Panc1 (cell line): ENCODE data around the gene FBXO46. TPM values are rescaled to one million over a fixed set of nuclear protein-coding genes. Genes with fewer than 3 reads are reported as not detected.

ENCODE experiments used
- ATAC-seq: fragments of 200-7000 bp; cut with Tn5 transposase; 2 replicates; pipeline ENCODE4 v1.9.1; 2020; ENCODE audit warnings: mild to moderate bottlenecking, moderate library complexity
- BruUV-seq: library from RNA; stranded (reverse); fragments of 400-500 nt; replicated peaks from 2 replicates; lab custom pipeline; 2021; lab: Mats Ljungman, UMichigan
- CTCF ChIA-PET: fragments of 300-600 bp; sonication (Branson Sonifier 250); formaldehyde crosslinking; loops from one replicate; lab custom pipeline; 2022; ENCODE audit warnings: antibody characterized with exemption; lab: Charles Lee
- POLR2A ChIA-PET: fragments of 300-600 bp; sonication (Branson Sonifier 250); formaldehyde crosslinking; loops from one replicate; lab custom pipeline; 2022; ENCODE audit warnings: antibody characterized with exemption; lab: Charles Lee
- DNase-seq: peaks from one replicate; pipeline ENCODE4 v3.0.0-alpha.2; 2010; ENCODE audit warnings: low read depth, low spot score
- H3K27ac ChIP-seq: 2 replicates; pipeline ENCODE4 v1.5.1; 2011; ENCODE audit warnings: mild to moderate bottlenecking, low read length, inconsistent platforms
- H3K27me3 ChIP-seq: fragments of 200-500 bp; sonication (Bioruptor generic); 2 replicates; pipeline ENCODE4 v1.6.0; 2014; ENCODE audit warnings: low read length, inconsistent platforms; ENCODE audit not compliant: control insufficient read depth, insufficient read depth
- H3K36me3 ChIP-seq: fragments of 200-500 bp; sonication (Bioruptor generic); 2 replicates; pipeline ENCODE4 v1.5.1; 2014; ENCODE audit warnings: inconsistent platforms, mild to moderate bottlenecking, low read length, moderate library complexity; ENCODE audit not compliant: control insufficient read depth, insufficient read depth
- H3K4me1 ChIP-seq: 2 replicates; pipeline ENCODE4 v1.5.1; 2011; ENCODE audit warnings: inconsistent platforms, mild to moderate bottlenecking, low read length, moderate library complexity; ENCODE audit not compliant: control insufficient read depth, insufficient read depth
- H3K4me3 ChIP-seq, 2 experiments: 2 replicates each; pipeline ENCODE4 v1.5.1; 2011 to 2012; ENCODE audit warnings: low read depth in 2 of 2, low read length in 2 of 2, mild to moderate bottlenecking in 2 of 2, inconsistent platforms in 1 of 2, moderate library complexity in 1 of 2
- H3K9me3 ChIP-seq: fragments of 200-500 bp; sonication (Bioruptor generic); 2 replicates; pipeline ENCODE4 v1.5.1; 2014; ENCODE audit warnings: low read depth, mild to moderate bottlenecking, inconsistent platforms, low read length, moderate library complexity; ENCODE audit not compliant: control insufficient read depth, insufficient read depth
- POLR2AphosphoS5 ChIP-seq: IDR thresholded peaks from 2 replicates; pipeline ENCODE4 v1.6.1; 2012; ENCODE audit warnings: mild to moderate bottlenecking, low read depth, low read length, moderate library complexity
- SIN3A ChIP-seq: IDR thresholded peaks from 2 replicates; pipeline ENCODE4 v1.6.1; 2012; ENCODE audit warnings: low read depth, mild to moderate bottlenecking, low read length, moderate library complexity, borderline replicate concordance; ENCODE audit not compliant: insufficient read depth
- TCF7L2 ChIP-seq: IDR thresholded peaks from 2 replicates; pipeline ENCODE4 v1.6.1; 2011; ENCODE audit warnings: mild to moderate bottlenecking, low read depth, low read length, inconsistent platforms
- in situ Hi-C: cut with HindIII; loops from 2 replicates; pipeline ENCODE4 v1.10.0; 2016; ENCODE audit warnings: low sequenced_read_pairs, low pct_unique_long_range_greater_than_20kb
- intact Hi-C: fragments of 100-400 bp; cut with micrococcal nuclease; formaldehyde crosslinking; loops from one replicate; pipeline ENCODE4 v1.10.0; 2022; ENCODE audit not compliant: unreplicated experiment
- total RNA-seq: library from RNA; stranded (reverse); gene quantifications from one replicate; pipeline ENCODE4 v1.2.1, GENCODE V29; 2021; ENCODE audit not compliant: unreplicated experiment
- TF ChIP-seq, protein P1 (sequence below), 2 experiments: IDR thresholded peaks; 2 replicates each; pipeline ENCODE4 v1.6.1; 2011 to 2012; ENCODE audit warnings: low read depth in 2 of 2, control low read depth in 1 of 2, low read length in 1 of 2, mild to moderate bottlenecking in 1 of 2, moderate library complexity in 1 of 2; ENCODE audit not compliant: insufficient read depth in 1 of 2
- TF ChIP-seq, protein P2 (sequence below): fragments of 450-650 bp; IDR thresholded peaks from 2 replicates; pipeline ENCODE4 v1.5.1; 2017; ENCODE audit warnings: mild to moderate bottlenecking

Gene FBXO46
- total RNA-seq, 1 experiment from 2014 or later = 25.1 TPM

DNA sequence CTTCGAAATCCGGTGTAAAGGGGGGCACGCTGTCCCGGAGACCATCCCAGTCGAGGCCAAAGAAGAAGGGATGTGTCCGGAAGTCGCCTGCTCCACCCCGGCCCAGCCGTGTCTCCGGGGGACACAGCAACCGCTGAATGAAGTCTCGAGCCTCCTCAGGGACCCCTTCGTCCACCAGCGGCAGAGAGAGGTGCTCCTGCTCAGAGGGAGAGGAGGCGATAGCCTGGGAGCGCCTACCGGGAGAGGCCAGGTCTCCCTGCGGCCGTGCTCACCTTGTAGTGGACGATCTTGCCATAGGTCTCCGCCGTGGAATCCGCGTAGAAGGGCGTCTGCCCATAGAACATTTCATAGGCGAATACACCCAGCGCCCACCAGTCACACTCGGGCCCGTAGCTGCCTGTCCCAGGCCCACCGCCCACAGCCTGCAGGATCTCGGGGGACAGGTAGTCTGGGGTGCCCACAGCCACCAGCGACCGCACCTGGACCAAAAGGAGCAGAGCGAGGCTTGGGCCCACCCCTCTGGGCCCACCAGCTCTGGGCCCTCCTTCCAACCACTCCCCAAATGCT, 46.8 kb upstream of the FBXO46 start:
- Histone ChIP-seq H3K4me1 (peaks cover 19% of the 10 kb centered on the region), H3K27ac (no peak overlapping the region), H3K4me3 (no peak overlapping the region), H3K9me3 (no peaks in the 10 kb centered on the region), H3K36me3 (no peaks in the 10 kb centered on the region), H3K27me3 (no peaks in the 10 kb centered on the region)
- ChIA-PET CTCF (no interaction called here), POLR2A (no interaction called here)
- ATAC-seq (no peak), DNase-seq (no peak)
- TF ChIP-seq TCF7L2 = no peak
- no peak for TF ChIP-seq POLR2AphosphoS5
- TF ChIP-seq, protein P1, sequence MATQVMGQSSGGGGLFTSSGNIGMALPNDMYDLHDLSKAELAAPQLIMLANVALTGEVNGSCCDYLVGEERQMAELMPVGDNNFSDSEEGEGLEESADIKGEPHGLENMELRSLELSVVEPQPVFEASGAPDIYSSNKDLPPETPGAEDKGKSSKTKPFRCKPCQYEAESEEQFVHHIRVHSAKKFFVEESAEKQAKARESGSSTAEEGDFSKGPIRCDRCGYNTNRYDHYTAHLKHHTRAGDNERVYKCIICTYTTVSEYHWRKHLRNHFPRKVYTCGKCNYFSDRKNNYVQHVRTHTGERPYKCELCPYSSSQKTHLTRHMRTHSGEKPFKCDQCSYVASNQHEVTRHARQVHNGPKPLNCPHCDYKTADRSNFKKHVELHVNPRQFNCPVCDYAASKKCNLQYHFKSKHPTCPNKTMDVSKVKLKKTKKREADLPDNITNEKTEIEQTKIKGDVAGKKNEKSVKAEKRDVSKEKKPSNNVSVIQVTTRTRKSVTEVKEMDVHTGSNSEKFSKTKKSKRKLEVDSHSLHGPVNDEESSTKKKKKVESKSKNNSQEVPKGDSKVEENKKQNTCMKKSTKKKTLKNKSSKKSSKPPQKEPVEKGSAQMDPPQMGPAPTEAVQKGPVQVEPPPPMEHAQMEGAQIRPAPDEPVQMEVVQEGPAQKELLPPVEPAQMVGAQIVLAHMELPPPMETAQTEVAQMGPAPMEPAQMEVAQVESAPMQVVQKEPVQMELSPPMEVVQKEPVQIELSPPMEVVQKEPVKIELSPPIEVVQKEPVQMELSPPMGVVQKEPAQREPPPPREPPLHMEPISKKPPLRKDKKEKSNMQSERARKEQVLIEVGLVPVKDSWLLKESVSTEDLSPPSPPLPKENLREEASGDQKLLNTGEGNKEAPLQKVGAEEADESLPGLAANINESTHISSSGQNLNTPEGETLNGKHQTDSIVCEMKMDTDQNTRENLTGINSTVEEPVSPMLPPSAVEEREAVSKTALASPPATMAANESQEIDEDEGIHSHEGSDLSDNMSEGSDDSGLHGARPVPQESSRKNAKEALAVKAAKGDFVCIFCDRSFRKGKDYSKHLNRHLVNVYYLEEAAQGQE (IDR thresholded peaks at IDR 0.05; ENCODE audit: insufficient read depth in 1 of 2, low read depth in 2 of 2, low read length in 1 of 2) = no peak
- TF ChIP-seq SIN3A = no peak
- TF ChIP-seq, protein P2, sequence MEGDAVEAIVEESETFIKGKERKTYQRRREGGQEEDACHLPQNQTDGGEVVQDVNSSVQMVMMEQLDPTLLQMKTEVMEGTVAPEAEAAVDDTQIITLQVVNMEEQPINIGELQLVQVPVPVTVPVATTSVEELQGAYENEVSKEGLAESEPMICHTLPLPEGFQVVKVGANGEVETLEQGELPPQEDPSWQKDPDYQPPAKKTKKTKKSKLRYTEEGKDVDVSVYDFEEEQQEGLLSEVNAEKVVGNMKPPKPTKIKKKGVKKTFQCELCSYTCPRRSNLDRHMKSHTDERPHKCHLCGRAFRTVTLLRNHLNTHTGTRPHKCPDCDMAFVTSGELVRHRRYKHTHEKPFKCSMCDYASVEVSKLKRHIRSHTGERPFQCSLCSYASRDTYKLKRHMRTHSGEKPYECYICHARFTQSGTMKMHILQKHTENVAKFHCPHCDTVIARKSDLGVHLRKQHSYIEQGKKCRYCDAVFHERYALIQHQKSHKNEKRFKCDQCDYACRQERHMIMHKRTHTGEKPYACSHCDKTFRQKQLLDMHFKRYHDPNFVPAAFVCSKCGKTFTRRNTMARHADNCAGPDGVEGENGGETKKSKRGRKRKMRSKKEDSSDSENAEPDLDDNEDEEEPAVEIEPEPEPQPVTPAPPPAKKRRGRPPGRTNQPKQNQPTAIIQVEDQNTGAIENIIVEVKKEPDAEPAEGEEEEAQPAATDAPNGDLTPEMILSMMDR = no peak
- no TSS peak for BruUV-seq
- intact Hi-C loops (no loop called here), in situ Hi-C loops (no loop called here)

DNA sequence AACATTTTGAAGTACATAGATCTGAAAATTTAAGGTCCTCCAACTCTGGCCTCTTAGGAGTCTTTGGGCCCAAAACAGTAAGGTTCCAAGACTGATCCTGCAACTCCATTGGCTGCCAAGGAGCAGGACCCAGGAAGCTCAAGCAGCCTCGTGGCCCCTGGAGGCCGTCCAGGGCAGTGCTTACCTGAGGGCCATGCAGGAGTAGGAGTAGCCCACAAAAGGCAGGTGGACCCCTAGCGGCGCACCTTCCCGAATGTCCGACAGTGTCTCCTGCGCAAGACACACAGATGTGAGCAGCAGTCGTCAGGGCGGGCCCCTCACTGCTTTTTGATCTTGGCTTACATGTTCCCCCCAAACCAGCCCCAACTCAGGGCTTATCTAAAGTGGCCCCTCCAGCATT, 44.1 kb upstream of the FBXO46 start:
- TF ChIP-seq TCF7L2 (no peak), SIN3A (no peak), POLR2AphosphoS5 (no peak)
- TF ChIP-seq, protein P1 (IDR thresholded peaks at IDR 0.05; ENCODE audit: insufficient read depth in 1 of 2, low read depth in 2 of 2, low read length in 1 of 2) = no peak
- TF ChIP-seq, protein P2 = no peak
- no TSS peak for BruUV-seq
- POLR2A ChIA-PET = no interaction called here
- in situ Hi-C loops (no loop called here), intact Hi-C loops (no loop called here)
- DNase-seq = no peak
- no peak overlapping the region for H3K27ac ChIP-seq
- no peak for ATAC-seq
- no peaks in the 10 kb centered on the region for H3K27me3 ChIP-seq
- H3K4me3 ChIP-seq = no peak overlapping the region
- CTCF ChIA-PET = no interaction called here
- no peaks in the 10 kb centered on the region for H3K9me3 ChIP-seq
- no peaks in the 10 kb centered on the region; the same call in 1 of the 2 replicates for H3K36me3 ChIP-seq
- peaks cover 20% of the 10 kb centered on the region for H3K4me1 ChIP-seq
